Ishikawa (cell line): ENCODE data around the gene CKMT2.

Source experiments
- CEBPB ChIP-seq: IDR thresholded peaks from 2 replicates; pipeline ENCODE4 v1.6.1; 2012
- CREB1 ChIP-seq: IDR thresholded peaks from 2 replicates; pipeline ENCODE4 v1.6.1; 2012; ENCODE audit warnings: low read depth
- EGR1 ChIP-seq: IDR thresholded peaks from 2 replicates; pipeline ENCODE4 v1.6.1; 2012
- EP300 ChIP-seq: IDR thresholded peaks from 2 replicates; pipeline ENCODE4 v1.6.1; 2012; ENCODE audit warnings: borderline replicate concordance
- FOXM1 ChIP-seq: IDR thresholded peaks from 2 replicates; pipeline ENCODE4 v1.6.1; 2012; ENCODE audit warnings: low read depth, borderline replicate concordance
- NFIC ChIP-seq: IDR thresholded peaks from 2 replicates; pipeline ENCODE4 v1.6.1; 2012
- RAD21 ChIP-seq: IDR thresholded peaks from 2 replicates; pipeline ENCODE4 v1.6.1; 2012; ENCODE audit warnings: low read depth
- REST ChIP-seq: IDR thresholded peaks from 2 replicates; pipeline ENCODE4 v1.6.1; 2012; ENCODE audit warnings: low read depth, mild to moderate bottlenecking
- TAF1 ChIP-seq: IDR thresholded peaks from 2 replicates; pipeline ENCODE4 v1.6.1; 2012; ENCODE audit warnings: low read depth, mild to moderate bottlenecking
- TCF12 ChIP-seq: IDR thresholded peaks from 2 replicates; pipeline ENCODE4 v1.6.1; 2012; ENCODE audit warnings: low read depth
- TEAD4 ChIP-seq: IDR thresholded peaks from 2 replicates; pipeline ENCODE4 v1.6.1; 2012
- USF1 ChIP-seq: IDR thresholded peaks from 2 replicates; pipeline ENCODE4 v1.6.1; 2012
- YY1 ChIP-seq: IDR thresholded peaks from 2 replicates; pipeline ENCODE4 v1.6.1; 2012; ENCODE audit warnings: low read depth
- ZBTB7A ChIP-seq: IDR thresholded peaks from 2 replicates; pipeline ENCODE4 v1.6.1; 2012; ENCODE audit warnings: low read depth
- TF ChIP-seq, protein P1 (sequence below): IDR thresholded peaks from 2 replicates; pipeline ENCODE4 v1.6.1; 2012

Gene CKMT2

GRCh38 chr5:81191726-81192372, 41.3 kb upstream of the CKMT2 start:
- TF ChIP-seq EGR1 (no peak), TCF12 (no peak), YY1 (no peak), CEBPB (no peak), RAD21 (no peak), TAF1 (no peak), REST (no peak), ZBTB7A (no peak), TEAD4 (no peak), CREB1 (no peak), FOXM1 (no peak), EP300 (no peak)
- TF ChIP-seq, protein P1, sequence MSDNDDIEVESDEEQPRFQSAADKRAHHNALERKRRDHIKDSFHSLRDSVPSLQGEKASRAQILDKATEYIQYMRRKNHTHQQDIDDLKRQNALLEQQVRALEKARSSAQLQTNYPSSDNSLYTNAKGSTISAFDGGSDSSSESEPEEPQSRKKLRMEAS, result no peak

GRCh38 chr5:81192373-81192750, 40.8 kb upstream of the CKMT2 start:
- no peak for TF ChIP-seq FOXM1
- TF ChIP-seq, protein P1, result no peak
- TF ChIP-seq CEBPB, result no peak
- no peak for TF ChIP-seq TEAD4
- TF ChIP-seq REST, result no peak
- TF ChIP-seq USF1, result no peak
- TF ChIP-seq YY1, result no peak
- TF ChIP-seq ZBTB7A, result no peak
- no peak for TF ChIP-seq NFIC
- no peak for TF ChIP-seq TAF1
- TF ChIP-seq TCF12, result no peak
- no peak for TF ChIP-seq CREB1
- no peak for TF ChIP-seq RAD21

DNA sequence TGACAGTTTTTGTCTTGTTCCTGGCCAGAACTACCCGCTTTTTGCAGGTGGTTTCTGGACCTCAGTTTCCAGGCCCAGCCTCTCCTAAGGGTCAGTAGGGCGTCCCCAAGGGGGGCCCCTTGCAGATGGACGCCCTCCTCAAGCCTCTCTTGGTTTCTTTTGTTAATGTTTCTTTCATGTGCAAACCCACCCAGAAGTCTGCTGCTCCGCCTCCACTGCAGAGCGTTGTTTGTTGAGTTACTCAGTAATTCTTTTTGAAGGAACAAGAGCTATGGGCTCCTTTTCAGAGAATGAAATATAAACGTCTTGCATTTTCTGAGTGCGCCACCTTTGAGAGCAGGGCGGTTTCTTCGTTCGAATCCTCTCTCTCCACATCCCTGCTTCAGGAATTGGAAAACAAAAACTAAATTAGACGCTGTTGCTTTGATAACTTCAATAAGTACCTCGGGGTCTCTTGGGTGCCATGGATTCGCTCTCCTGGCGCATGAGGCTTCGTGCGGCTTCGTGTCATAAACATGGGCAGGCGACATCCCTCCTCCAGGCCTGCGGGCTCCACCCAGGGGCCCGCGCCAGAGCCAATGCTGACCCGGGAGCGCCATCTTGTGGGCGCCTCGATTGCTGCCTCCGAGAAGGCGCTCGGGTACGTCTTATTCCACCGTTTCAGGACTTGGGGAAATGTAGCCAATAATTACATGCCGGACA, 38.3 kb upstream of the CKMT2 start:
- TF ChIP-seq EGR1 (no peak), TEAD4 (no peak), YY1 (no peak), CREB1 (no peak), TAF1 (no peak), TCF12 (no peak), REST (no peak), RAD21 (peak; percentile 91)
- TF ChIP-seq, protein P1, result peak; percentile 91

GRCh38 chr5:81195335-81195929, 37.7 kb upstream of the CKMT2 start:
- TF ChIP-seq FOXM1, result no peak
- no peak for TF ChIP-seq TCF12
- TF ChIP-seq RAD21, result no peak
- no peak for TF ChIP-seq TAF1
- no peak for TF ChIP-seq ZBTB7A
- TF ChIP-seq, protein P1, result no peak
- TF ChIP-seq EGR1, result no peak
- no peak for TF ChIP-seq USF1
